OCI-M1 (cell line): Measurements from ENCODE around the gene GCNT2.
"Not testable (repeated sequence)": the region's sequence is repeated elsewhere in the genome, so short reads cannot be mapped to it uniquely, and the experiment has no call there.

ENCODE experiments used
- DNase-seq: peaks from one replicate; lab custom pipeline; 2025; lab: John Stamatoyannopoulos, UW

Gene GCNT2

DNA sequence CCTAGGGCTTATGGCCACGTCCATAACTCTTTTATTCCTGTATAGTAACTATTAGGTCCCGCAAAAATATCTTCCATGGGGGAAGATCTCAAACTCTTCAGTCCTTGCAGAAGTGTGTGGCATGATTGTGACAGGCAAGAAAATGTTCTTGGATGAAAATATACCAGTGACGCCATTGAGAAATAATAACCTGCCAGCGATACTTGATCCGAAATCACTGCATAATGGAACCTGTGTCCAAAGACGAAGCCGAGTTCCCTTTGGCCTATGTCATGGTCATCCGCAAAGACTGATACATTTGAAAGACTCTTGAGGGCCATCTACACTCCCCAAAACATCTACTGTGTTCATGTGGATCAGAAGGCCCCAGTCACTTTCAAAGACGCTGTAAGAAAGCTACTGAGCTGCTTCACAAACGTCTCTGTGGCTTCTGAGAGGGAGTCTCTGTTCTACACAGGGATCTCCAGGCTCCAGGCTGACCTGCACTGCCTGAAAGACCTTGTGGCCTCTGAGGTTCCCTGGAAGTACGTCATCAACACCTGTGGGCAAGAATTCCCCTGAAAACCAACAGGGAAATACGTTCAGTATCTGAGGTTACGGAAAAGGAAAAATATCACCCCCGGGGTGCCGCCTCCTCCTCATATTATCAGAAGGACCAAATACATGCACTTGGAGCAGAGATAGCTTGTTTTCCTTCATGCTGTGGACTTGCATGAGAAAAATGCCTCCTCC lies 6.9 kb upstream of the GCNT2 start:
- no peak for DNase-seq

DNA sequence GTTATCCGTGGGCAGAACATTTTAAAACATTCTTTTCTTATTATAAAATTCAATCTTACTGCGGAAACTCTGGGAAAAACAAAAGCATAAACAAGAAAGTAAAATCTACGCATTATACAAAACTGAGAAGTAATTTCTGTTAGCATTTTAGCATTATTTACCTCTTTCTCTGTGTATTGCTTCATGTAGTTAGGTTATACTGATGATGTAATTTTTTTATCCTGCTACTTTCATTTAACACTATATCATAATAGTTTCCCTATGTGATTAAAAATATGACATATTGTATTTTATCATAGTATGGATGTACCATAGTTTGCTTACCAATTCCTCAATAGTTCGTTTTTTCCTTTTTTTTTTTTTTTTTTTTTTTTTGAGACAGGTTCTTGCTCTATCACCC lies 4.2 kb upstream of the GCNT2 start:
- DNase-seq: no peak

DNA sequence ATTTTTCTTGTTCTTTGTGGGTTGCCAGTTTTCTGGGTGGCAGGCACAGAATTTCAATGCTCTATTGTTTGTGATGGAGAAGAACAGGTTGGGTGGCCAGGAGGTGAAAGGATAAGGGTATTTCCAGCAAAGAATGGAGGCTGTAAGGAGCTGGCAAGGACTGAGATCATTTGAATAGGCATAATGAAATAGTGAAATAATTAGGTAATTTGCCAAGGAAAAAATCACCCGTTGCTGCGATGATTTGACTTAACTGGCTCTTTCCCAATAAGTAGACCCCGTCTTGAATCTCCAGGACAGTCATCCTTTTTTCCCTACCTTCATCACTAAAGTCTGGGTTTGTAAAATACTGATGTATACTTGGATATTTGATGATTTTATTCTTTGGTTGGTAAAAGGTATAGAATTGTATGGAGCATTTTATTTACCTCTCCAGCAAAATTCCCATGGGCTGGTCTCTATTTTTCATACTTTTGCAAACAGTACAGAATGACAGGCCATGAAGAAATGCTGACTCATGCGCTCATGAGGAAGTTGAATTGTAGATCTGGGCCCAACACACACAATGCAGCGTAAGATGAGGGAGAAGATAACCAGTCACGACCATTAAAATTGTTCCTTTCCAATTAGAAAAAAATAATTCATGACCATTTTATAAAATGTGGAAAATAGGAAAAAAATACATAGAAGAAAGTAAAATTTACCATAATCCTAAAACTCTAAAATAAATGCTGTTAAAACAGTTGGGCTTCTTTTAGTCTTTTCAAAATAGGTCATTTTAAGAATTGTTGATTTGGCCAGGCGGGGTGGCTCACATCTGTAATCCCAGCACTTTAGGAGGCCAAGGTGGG lies 2.4 kb upstream of the GCNT2 start:
- DNase-seq: peak; percentile 92

DNA sequence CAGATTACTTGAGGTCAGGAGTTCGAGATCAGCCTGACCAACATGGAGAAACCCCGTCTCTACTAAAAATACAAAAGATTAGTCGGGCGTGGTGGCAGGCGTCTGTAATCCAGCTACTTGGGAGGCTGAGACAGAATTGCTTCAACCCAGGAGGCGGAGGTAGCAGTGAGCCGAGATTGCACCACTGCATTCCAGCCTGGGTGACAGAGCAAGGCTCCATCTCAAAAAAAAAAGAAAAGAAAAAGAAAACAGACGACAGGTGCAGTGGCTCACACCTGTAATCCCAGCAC lies 1.8 kb upstream of the GCNT2 start:
- not testable (repeated sequence) for DNase-seq

DNA sequence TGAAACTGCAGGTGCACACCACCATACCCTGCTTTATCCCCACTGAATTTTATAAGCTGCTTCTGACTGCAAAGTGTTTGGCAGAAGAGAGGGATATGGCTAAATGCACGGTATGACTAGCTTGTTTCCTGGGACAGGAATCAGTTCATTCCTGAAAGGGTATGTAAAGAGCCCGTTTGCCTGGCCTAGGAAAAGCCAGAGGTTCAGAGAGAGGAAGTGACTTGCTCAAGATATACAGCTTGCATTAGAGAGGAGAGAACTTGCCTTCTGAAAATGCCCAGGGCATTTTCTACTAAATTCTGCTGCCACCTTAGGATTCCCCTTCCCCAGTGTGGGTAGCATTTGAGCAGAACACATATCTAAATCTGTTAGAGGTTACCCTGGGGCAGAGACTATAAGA lies 683 bp upstream of the GCNT2 start:
- DNase-seq: peak; percentile 30

DNA sequence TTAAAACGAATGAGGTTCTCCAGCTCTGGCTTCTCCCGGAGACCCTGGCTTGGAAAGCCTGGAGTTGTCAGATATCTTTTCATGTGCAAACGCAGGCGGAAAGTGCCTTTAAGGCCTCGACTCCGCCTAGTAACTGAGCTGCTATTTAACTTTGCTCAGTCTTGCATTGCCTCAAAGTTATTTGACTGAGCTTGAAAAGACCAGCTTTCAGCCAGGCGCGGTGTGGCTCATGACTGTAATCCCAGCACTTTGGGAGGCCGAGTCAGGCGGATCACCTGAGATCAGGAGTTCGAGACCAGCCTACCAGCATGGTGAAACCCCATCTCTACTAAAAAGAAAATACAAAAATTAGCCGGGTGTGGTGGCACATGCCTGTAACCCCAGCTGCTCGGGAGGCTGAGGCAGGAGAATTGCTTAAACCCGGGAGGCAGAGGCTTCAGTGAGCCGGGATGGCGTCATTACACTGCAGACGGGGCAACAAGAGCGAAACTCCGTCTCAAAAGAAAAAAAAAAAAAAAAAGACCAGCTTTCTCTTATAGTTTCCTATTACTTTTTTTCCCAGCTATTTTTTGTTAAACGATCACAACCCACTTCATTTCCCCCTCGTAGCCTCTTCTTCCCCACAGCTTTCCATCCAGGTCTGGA lies 1.9 kb downstream of the GCNT2 start:
- DNase-seq: no peak

DNA sequence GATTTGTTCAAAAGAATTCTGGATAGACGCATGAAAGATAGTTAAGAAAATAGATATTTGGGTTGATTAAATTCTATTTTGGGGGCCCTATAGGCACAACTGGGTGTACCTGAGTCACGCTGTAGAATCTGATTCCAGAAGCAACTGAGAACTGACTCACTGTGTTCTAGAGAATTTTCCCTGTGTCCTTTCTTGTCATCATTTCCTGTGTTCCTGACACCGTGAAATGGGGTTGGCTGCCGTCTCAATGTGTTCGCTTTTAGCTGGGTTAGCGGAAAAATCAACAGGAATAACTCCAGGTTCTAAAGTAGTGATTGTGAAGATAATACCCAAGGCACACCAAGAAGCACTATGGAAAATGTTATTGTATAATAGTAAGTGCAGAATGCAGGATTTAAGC lies 5.0 kb downstream of the GCNT2 start:
- no peak for DNase-seq

DNA sequence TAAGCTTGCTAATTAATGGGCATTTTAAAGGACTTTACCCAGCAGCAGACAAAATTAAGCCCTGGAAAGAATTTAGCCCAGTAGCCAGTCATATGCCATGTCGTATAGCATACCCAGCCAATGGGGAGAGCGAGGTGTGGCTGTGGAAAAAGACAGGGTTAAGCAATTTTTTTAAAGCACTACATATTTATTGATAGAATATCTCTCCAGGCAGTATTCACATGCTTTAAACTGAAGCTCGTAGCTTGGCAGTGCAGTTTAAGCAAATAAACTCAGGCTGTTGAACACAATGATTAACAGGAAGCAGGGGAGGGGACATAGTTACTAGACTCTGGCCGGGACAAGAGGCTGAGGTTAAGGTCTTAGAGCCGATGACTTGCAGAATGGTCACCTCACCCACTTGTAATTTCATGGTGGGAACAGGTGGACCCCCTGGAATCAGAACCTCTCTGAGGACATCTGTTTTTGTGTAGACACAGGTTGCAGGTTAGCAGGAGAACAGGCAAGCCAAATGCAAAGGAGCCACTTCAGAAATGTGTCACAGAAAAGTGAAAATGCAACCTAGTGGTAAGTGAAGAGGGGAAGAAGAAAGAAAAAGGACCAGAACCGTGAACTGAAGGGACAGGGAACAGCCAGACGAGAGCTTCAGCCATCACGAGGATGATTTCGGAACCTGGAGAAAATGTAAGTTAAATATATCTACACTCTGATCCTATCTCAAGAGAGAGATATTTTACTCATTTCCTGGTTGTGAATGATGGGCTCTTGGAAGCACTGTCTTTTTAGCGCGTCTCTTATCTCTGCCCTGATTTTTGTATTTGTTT lies 7.2 kb downstream of the GCNT2 start:
- DNase-seq: peak; percentile 64

DNA sequence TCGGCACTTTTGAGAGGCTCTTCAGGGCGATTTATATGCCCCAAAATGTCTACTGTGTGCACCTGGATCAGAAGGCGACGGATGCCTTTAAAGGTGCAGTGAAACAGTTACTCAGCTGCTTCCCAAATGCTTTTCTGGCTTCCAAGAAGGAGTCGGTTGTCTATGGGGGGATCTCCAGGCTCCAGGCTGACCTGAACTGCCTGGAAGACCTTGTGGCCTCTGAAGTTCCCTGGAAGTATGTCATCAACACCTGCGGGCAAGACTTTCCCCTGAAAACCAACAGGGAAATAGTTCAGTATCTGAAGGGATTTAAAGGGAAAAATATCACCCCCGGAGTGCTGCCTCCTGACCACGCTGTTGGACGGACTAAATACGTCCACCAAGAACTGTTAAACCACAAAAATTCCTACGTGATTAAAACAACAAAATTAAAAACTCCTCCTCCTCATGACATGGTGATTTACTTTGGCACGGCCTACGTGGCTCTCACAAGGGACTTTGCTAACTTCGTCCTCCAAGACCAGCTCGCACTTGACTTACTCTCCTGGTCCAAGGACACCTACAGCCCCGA lies 8.2 kb downstream of the GCNT2 start:
- DNase-seq: no peak

DNA sequence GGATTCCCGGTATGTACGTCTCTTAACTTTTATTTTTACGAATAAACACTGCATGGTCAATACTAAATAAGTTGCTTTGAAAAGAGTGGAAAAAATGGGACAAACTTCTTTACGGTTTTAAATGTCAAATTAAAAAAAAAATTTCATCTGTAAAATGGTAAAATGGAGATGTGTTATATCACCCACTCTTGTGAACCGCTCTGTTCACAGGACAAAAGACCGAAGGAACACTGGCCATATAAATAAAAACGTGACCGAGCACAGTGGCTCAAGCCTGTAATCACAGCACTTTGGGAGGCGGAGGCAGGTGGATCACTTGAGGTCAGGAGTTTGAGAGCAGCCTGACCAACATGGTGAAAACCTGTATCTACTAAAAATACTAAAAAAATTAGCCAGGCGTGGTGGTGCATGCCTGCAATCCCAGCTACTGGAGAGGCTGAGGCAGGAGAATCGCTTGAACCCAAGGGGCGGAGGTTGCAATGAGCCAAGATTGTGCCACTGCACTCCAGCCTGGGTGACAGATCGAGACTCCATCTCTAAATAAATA lies 8.8 kb downstream of the GCNT2 start:
- DNase-seq: not testable (repeated sequence)

DNA sequence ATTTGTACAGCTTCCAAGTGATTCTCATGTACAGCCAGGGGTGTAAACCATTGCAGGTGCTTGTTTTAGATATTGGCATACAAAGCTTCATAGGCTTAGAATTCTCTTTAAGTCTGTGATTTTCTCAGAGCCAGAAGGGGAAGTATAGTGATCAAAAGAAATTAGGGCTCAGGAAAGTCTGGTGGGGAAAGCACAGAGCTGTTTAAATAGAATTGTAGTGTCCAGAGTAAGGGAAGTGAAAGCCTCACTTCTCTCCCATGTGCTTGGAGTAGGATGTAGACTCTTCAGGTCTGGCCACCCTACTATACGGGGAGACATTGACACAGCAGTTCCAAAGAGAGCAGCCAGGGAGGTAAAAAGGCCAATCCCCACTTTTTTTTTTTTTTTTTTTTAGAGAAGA lies 10.4 kb downstream of the GCNT2 start:
- peak; percentile 69 for DNase-seq

DNA sequence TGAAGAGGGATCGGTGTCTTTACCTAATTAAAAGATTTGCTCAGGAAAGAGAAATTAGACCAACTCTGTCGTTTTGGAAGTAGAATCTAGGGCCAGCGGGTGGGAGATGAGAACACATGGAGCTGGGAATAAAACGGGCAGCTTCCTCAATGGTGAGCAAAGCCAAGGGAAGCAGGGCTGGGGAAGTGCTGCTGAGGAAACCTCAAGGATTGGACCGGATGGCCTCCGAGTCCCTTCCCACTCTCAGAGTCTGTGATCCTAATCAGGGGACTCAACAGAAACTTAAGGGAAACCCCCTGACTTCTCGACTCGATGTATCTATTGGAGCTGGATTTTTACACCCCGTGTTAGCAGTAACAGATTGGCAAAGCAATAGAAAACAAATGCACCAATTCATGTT lies 10.8 kb downstream of the GCNT2 start:
- DNase-seq: no peak

DNA sequence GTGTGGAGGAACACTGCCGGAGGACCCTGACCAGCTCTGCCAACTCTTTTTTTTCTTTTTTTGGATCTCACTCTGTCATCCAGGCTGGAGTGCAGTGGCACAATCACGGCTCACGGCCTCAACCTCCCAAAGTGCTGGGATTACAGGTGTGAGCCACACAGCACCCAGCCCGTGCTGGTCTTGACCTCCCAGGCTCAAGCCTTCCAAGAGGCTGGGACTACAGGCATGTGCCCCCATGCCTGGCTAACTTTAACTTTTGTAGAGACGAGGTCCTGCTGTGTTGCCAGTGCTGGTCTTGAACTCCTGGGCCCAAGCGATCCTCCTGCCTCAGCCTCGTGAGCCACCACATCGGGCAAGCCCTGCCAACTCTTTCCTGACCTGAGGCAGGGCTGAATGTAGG lies 11.2 kb downstream of the GCNT2 start:
- DNase-seq: no peak

DNA sequence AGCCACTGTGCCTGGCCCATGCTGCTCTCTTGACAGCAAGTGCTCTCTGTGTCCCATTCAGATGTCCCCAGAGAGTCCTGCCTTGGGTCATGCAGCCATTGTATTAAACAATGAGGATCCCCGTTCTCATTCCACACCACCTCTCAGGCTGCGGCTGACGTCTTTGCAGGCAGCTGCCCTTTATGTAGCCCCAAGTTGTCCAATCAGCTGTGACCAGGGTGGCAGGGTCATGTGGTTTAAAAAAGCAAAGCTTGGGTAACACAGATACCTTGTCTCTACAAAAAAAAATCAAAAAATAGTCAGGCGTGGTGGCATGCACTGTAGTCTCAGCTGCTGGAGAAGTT lies 13.2 kb downstream of the GCNT2 start:
- no peak for DNase-seq

DNA sequence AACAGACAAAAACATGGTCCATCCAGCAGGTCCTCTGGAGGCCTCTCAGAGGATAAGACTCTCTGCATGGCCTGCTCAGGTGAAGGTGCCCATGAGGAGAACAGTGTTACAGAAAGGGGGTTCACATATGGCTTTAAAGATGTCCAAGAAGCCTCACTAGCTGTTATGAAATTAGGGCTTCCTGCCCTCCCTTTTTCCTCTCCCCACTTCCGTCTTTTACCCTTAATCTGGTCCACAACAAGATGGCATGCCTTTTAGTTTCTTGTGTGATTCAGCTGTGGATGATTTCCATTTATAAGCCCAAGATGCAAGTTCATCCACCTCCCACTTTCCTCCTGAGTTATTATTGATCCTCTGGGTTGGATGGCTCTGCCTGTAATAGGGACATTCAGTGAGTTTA lies 14.0 kb downstream of the GCNT2 start:
- no peak for DNase-seq

DNA sequence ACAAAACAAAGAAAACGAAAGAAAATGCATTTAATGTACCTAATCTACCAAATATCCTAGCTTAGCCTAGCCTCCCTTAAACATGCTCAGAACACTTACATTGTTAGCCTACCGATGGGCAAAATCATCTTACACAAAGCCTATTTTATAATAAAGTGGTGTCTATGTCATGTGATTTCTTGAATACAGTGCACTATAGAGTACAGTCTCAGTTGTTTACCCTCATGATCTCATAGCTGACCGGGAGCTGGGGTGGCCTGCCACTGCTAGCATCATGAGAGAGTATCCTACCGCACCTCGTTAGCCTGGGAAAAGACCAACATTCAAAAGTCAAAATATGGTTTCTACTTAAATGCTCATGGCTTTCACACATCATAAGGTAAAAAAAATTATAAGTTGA lies 16.6 kb downstream of the GCNT2 start:
- no peak for DNase-seq

DNA sequence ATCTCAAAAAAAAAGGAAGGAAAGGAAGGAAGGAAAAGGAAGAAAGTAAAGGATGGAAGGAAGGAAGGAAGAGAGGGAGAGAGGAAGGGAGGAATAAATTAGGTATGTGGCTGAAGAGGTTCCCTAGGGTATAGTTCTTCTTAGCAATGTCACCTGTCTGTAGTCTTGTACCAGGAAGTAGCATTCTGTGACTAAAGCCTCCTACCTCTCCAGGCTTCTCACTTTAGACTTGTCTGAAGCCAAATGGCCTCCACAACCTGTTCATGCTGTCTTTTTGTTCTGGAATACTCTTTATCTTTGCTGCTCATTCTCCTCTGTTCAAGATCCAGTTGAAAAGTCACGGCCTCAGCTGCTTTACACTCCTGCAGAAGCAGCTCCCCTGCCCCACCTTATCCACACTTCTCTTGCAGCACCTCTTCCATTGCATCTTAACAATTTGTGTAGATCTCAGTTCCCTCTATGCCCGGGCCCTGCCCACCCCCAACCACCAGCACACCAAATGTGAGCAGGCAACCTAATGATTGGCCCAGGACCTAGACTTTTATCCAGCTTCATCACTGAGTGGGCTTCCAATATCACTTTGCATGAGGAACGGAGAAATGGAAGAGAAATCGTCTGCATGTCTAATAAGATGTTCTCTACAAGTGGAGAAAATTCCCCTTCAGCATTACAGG lies 19.1 kb downstream of the GCNT2 start:
- no peak for DNase-seq

DNA sequence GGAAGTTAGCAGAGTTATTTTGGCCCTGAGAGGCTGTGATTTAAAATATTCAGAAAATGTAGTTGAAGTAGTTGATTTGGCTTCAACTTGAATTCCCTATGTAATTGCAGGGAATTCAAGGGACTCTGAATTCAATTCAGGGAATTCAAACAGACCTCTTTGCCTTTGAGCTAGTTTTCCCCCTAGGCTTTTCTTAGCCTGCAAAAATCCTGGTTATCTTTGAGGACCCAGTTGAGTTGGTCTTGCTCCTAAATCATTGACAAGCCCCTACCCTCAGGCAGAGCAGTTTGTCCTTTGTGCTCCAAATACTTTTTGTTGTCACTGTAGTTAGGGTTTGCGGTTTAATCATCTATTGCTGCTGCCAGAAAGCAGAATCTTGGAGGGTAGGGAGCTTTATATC lies 20.4 kb downstream of the GCNT2 start:
- no peak for DNase-seq

DNA sequence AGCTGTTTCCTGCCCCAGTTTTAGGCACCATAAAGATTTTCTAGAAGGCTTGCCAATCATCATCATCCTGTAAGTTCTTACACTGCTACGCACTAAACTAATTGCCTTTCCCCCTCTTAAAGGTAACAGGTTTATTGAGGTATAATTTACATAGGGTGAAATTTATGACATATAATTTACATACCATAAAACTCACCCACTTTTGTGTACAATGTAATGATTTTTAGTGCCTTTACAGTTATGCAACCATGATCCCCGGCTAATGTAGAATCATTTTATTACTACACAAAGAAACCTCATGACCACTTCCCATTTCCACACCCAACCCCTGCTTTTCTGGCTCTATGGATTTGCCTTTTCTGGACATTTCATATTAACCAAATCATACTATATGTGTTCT lies 21.1 kb downstream of the GCNT2 start:
- DNase-seq: no peak

DNA sequence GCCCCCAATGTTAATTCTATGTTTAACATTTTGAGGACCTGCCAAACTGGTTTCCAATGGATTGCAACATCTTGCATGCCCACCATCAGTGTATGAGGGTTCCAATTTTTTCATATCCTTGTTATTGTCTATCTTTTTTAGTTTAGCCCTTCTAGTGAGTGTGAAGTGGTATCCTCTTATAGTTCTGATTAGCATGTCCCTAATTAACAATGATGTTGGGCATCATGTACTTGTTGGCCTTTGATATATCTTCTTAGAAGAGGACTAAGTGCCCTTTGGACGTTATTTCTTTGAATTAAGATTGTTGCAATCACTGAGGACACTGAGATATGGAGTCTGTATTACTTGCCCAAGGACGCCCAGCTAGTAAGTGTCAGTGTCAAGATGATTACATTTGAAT lies 22.3 kb downstream of the GCNT2 start:
- DNase-seq: no peak

DNA sequence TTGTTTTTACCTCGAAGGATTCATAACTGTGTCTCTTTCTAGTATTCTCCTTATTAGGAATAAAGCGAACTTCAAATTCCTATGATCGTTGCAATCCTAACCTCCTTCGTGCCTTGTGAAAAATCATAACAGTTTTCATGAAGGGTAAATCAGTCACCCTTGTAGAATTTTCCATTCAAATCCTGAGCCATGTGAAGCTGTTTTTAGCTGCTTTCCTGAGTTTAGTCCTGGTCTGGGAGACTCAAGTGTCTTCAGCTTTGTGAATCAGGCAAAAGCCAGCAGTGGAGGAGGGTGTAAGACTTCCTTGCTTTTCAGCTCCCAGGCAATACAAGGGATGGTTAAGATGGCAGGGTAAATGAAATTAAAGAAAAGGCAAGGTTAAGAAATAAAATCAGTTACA lies 24.3 kb downstream of the GCNT2 start:
- no peak for DNase-seq
